SJSA1 (cell line): Measurements from ENCODE around the gene TBCK. TPM values are rescaled to one million over a fixed set of nuclear protein-coding genes. Genes with fewer than 3 reads are reported as not detected.

Experiments used
- DNase-seq, 2 experiments: peaks; one replicate each; pipeline ENCODE4 v3.0.0-alpha.2; 2015 to 2020; ENCODE audit warnings: low spot score in 2 of 2, low read depth in 1 of 2
- H3K27ac ChIP-seq: fragments of 250-450 bp; sonication (Bioruptor Pico); 2 replicates; pipeline ENCODE4 v1.5.1; 2020; ENCODE audit warnings: mild to moderate bottlenecking, moderate library complexity
- H3K27me3 ChIP-seq: fragments of 250-450 bp; sonication (Bioruptor Pico); replicated peaks from 2 replicates; pipeline ENCODE4 v1.5.1; 2020; ENCODE audit warnings: mild to moderate bottlenecking, moderate library complexity
- H3K36me3 ChIP-seq: fragments of 250-450 bp; sonication (Bioruptor Pico); 2 replicates; pipeline ENCODE4 v1.5.1; 2020; ENCODE audit warnings: mild to moderate bottlenecking
- H3K4me1 ChIP-seq: fragments of 250-450 bp; sonication (Bioruptor Pico); replicated peaks from 2 replicates; pipeline ENCODE4 v1.6.1; 2021; ENCODE audit warnings: mild to moderate bottlenecking
- H3K4me3 ChIP-seq: fragments of 250-450 bp; sonication (Bioruptor Pico); 2 replicates; pipeline ENCODE4 v1.5.1; 2020; ENCODE audit warnings: mild to moderate bottlenecking
- H3K9me3 ChIP-seq: fragments of 250-450 bp; sonication (Bioruptor Pico); replicated peaks from 2 replicates; pipeline ENCODE4 v1.5.1; 2020; ENCODE audit warnings: mild to moderate bottlenecking
- total RNA-seq: library from RNA; depleted of rRNA; stranded (reverse); fragments of >200 nt; shearing (Covaris generic); gene quantifications from 2 replicates; pipeline ENCODE4 v1.2.3, GENCODE V29; 2014; rRNA removed

The TBCK gene
- total RNA-seq, 1 experiment from 2014 or later, result 22.3 TPM

DNA sequence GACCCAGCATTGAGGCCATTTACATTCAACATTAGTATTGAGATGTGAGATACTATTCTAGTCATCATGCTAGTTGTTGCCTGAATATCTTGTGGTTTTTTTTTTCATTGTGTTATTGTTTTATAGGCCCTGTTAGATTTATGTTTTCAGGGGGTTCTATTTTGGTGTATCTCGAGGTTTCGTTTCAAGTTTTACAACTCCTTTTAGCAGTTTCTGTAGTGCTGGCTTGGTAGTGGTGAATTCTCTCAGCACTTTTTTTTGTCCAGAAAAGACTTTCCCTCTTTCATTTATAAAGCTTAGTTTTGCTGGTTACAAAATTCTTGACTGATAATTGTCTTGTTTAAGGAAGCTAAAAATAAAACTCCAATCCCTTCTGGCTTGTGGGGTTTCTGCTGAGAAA is 305.2 kb downstream of the TBCK start:
- H3K4me1 ChIP-seq, result no peaks in the 10 kb centered on the region
- no peak overlapping the region for H3K27ac ChIP-seq
- no peaks in the 10 kb centered on the region for H3K27me3 ChIP-seq
- no peaks in the 10 kb centered on the region for H3K9me3 ChIP-seq
- H3K4me3 ChIP-seq, result no peak overlapping the region
- no peak for DNase-seq
- no peaks in the 10 kb centered on the region for H3K36me3 ChIP-seq

DNA sequence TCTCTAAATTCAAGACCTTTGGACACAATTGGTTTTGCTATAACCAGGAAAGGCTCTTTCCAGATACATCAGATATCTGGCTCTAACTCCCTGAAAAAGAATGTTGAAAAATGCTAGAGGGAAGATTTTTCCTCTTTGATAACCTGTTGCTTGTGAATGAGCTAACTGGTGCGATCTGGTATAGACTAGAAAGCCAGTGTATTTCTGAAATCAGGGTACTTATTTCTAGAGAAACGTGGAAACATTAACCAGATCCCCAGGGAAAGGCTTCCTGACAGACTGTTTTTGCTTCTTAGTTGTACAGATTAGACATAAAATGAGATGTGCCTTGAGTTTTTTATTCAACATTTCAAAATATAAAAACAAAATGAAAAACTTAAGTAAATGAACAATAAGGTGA is 313.0 kb downstream of the TBCK start:
- Histone ChIP-seq H3K9me3 (no peaks in the 10 kb centered on the region), H3K4me1 (no peaks in the 10 kb centered on the region), H3K27ac (no peak overlapping the region), H3K4me3 (no peak overlapping the region), H3K27me3 (no peaks in the 10 kb centered on the region), H3K36me3 (no peaks in the 10 kb centered on the region)
- no peak for DNase-seq

DNA sequence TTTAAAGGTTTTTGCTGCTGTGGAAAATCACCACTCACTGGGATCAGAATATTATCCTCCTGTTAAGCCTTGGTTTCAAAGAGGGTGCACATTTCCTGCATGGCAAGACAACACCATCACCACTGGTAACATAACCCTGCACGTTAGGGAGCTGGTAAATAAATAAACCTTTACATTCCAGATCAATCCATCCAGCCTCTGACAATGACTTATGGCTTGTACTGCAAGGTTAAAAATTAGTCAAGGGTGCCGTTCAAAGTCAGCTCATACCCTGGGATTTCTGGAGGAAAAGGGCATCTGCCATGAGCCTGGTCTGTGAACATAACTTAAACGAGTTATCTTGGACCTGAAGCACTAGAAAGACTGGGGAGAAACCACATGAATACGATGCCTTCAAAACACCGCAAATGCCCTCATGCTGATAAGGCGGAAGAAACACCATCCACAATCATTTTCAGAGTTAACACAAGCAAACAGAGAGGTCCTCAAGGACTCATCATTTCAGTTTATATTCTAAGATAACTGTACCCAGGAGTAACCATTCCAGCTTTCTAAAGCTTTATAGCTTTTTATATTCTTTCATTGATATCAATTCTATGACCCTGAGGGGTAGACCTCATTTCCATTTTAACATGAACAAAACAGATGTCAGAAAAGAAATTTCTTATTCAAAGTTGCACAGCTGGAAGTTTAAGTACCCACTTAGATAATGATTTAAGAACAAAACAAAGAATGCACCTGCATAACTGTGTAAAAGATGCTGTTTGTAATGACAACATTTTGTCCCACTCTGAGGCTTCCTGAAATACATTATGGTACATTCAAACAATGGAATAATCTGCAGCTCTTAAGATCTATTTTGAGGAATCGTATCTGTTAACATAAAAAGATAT is 317.6 kb downstream of the TBCK start:
- no peaks in the 10 kb centered on the region for H3K4me1 ChIP-seq
- no peaks in the 10 kb centered on the region for H3K36me3 ChIP-seq
- H3K27ac ChIP-seq, result no peak overlapping the region
- H3K27me3 ChIP-seq, result no peaks in the 10 kb centered on the region
- no peak overlapping the region for H3K4me3 ChIP-seq
- no peaks in the 10 kb centered on the region for H3K9me3 ChIP-seq
- DNase-seq, result no peak

DNA sequence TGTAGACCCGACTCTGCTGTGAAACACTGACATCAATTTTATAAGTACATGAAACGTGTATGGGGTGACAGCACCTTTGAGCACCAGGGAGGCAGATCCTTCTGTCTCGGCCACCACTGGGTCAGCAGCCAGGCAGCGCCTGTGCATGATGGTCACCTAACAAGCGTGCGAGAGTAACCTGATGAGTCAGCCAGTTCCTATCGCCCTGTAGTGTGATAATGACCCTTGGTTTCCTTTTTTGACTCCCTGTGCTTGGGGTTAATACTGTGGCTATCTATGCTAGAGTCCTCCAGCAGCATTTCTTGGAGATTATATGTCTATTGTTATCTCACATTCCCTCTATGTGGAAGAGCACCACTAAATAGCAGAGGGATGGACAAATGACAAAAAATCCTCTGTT is 319.2 kb downstream of the TBCK start:
- no peaks in the 10 kb centered on the region for H3K27me3 ChIP-seq
- DNase-seq, result no peak
- H3K36me3 ChIP-seq, result no peaks in the 10 kb centered on the region
- no peak overlapping the region for H3K27ac ChIP-seq
- H3K4me1 ChIP-seq, result no peaks in the 10 kb centered on the region
- no peak overlapping the region for H3K4me3 ChIP-seq
- H3K9me3 ChIP-seq, result no peaks in the 10 kb centered on the region

DNA sequence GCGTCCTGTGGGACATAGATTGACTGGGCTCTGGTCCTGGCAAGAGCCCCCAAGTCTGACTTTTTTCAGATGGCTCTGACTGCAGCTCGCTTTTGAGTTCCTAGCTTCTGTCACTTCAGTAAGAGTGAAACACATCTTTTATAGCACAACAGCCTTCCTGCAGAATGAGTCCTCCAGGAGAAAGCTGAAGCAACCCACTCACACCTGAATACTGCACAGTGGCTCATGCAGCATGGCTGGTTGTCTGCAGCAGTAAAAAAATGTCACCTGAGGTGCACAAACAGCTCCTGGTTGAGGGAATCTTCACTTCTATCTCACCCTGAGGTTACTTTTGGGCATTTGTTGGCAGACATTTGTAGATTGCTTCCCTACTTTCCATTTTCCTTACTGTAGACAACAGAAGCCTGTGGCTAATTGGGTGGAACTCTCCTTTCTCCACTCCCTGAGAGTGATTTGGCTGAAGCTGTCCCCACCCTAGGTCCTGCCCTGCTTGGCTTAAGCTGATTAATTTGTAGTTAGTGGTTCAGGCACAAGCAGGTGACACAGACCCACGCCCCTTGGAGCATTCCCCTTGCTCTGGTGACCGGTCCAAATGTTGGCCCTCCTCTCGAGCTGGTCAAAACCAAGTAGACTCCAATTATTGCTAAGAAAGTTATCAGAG is 321.0 kb downstream of the TBCK start:
- no peaks in the 10 kb centered on the region for H3K36me3 ChIP-seq
- DNase-seq, result no peak
- H3K4me3 ChIP-seq, result no peak overlapping the region
- H3K27me3 ChIP-seq, result no peaks in the 10 kb centered on the region
- H3K9me3 ChIP-seq, result no peaks in the 10 kb centered on the region
- H3K27ac ChIP-seq, result no peak overlapping the region
- H3K4me1 ChIP-seq, result no peaks in the 10 kb centered on the region

DNA sequence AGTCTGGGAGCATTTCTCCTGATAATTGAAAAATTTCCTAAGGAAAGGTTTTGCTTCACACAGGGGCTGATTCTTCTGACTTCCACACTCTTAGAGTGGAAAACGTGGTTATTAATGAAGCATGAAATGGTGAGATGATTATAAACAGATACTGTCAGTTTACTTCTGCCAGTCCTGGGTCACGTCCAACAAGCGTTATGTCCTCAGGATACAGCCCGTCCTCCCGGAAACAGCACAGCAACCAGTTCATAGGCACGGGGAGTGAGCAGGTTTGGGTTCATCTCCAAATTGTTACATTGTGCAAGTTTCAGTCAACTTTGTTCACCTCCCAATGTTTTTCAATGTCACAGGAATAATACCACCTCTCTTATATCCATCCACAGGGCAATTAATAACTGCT is 321.9 kb downstream of the TBCK start:
- H3K27me3 ChIP-seq, result no peaks in the 10 kb centered on the region
- H3K36me3 ChIP-seq, result no peaks in the 10 kb centered on the region
- no peaks in the 10 kb centered on the region for H3K9me3 ChIP-seq
- no peak overlapping the region for H3K27ac ChIP-seq
- H3K4me3 ChIP-seq, result no peak overlapping the region
- no peak for DNase-seq
- H3K4me1 ChIP-seq, result no peaks in the 10 kb centered on the region

DNA sequence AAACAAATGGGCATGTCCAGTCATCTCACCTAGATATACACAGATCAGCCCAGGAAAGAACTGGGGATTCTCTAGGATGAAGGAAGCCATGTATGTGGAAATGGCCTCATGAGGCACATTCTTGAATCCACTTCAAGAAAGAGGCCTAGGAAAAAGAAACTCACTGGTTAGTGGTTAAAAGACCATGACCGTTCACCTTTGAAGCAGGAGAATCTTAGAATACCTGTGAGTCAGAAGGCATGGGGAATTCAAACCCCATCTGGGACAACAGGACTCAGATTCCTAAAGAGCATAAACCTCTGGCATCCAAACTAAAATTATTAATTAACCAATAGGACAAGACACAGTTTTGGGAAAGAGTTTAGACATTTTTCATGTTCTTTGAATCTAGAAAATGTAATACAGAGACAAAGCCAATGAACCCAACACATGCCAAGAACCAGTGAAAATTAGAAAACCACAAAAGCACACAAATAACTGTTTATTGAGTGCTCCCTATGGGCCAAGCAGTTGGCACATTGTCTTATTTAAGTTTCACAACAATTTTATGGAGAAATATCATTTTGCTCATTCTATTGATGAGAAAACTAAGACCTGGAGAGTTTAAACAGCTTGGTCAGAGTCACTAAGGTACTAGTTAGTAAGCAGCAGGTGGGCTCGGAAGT is 323.2 kb downstream of the TBCK start:
- Histone ChIP-seq H3K36me3 (no peaks in the 10 kb centered on the region), H3K27me3 (no peaks in the 10 kb centered on the region)
- DNase-seq, result no peak

DNA sequence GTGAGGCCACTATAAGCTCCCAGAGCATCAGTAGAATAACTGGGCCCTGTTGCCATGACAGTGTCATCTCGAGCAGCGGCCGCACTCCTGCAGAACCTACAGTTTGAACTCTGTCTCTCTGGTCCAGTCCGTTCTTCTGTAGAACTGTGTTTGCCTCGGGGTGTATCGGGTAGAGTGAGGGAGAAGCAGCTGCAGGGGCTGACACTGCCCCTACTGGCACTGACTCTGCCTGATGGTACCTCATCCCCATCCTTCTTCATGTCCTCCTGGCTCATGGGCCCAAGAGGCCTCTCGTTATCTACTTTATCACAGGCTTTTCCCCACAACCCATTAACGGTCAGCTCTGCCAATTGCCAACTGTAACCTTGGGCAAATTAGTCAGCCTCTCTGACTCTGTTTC is 324.3 kb downstream of the TBCK start:
- no peak overlapping the region for H3K4me3 ChIP-seq
- no peaks in the 10 kb centered on the region for H3K27me3 ChIP-seq
- no peaks in the 10 kb centered on the region for H3K9me3 ChIP-seq
- H3K36me3 ChIP-seq, result no peaks in the 10 kb centered on the region
- DNase-seq, result no peak
- no peak overlapping the region for H3K27ac ChIP-seq
- no peaks in the 10 kb centered on the region for H3K4me1 ChIP-seq

More for the DNA sequence above, 323.2 kb downstream of the TBCK start:
- no peak overlapping the region for H3K27ac ChIP-seq
- H3K4me1 ChIP-seq, result no peaks in the 10 kb centered on the region
- no peak overlapping the region for H3K4me3 ChIP-seq
- no peaks in the 10 kb centered on the region for H3K9me3 ChIP-seq

Other genes with a start within 250 kb of the TBCK start
- gene AIMP1, start 341 bp upstream of the TBCK start, total RNA-seq, result 48.2 and 57.0 TPM in 2 replicates
- not detected in 2 replicates for gene GIMD1, start 52.6 kb upstream of the TBCK start, total RNA-seq